ENCODE data around the gene CARD10. TPM values are rescaled to one million over a fixed set of nuclear protein-coding genes. Genes with fewer than 3 reads are reported as not detected.

Gene CARD10
- total RNA-seq, 1 donor from 2014 or later = 9.9 TPM

DNA sequence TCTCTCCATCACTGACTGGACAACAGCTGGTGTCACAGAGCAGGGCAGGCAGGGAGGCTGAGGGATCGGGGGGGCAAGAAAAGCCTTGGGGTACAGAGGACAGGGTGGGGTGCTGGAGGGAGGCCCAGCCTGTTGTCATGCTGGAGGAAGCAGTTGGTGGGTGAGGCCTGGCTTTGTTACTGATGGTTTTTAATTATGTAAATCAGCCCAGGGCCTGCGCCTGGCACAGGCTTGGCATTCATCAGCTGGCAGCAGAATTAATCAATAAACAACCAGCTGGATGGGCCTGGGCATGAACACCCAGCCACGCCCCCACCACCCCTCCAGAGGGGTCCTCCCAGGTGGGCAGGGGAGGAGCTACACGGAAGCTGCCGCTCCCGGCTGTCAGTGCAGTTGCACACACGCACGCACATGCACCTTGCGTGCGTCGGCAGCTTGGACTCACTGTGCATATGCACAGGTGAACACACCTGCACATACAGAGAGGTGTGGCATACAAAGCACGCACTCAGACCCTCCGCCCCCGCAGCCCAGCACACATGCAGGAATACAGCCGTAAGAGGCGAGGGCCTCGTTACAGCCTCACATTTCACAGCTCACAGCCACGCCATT lies 70.6 kb downstream of the CARD10 start:
- H3K9me3 Mint-ChIP-seq = no peaks in the 10 kb centered on the region
- H3K27ac Mint-ChIP-seq = no peak overlapping the region
- TF ChIP-seq, protein P1, sequence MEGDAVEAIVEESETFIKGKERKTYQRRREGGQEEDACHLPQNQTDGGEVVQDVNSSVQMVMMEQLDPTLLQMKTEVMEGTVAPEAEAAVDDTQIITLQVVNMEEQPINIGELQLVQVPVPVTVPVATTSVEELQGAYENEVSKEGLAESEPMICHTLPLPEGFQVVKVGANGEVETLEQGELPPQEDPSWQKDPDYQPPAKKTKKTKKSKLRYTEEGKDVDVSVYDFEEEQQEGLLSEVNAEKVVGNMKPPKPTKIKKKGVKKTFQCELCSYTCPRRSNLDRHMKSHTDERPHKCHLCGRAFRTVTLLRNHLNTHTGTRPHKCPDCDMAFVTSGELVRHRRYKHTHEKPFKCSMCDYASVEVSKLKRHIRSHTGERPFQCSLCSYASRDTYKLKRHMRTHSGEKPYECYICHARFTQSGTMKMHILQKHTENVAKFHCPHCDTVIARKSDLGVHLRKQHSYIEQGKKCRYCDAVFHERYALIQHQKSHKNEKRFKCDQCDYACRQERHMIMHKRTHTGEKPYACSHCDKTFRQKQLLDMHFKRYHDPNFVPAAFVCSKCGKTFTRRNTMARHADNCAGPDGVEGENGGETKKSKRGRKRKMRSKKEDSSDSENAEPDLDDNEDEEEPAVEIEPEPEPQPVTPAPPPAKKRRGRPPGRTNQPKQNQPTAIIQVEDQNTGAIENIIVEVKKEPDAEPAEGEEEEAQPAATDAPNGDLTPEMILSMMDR (conservative IDR thresholded peaks at IDR 0.05) = no peak
- DNase-seq (ENCODE audit: extremely low spot score, unreplicated experiment) = no peak
- H3K36me3 Mint-ChIP-seq = no peaks in the 10 kb centered on the region
- no peak overlapping the region for H3K4me3 Mint-ChIP-seq
- no peaks in the 10 kb centered on the region for H3K4me1 Mint-ChIP-seq (ENCODE audit: unreplicated experiment)
- peaks cover 25% of the 10 kb centered on the region for H3K27me3 Mint-ChIP-seq

DNA sequence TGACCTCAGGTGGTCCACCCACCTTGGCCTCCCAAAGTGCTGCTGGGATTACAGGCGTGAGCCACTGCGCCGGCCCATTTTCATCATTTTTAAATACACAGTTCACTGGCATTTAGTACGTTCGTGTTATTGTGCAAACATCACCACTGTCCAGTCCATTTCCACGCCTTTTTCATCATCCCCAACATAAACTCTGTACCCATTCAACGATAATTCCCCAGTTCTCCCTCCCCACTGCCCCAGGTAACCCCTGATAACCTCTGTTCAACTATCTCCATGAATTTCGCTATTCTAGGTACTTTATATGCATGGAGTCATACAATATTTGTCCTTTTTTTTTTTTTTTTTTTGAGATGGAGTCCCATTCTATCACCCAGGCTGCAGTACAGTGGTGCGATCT lies 73.7 kb downstream of the CARD10 start:
- Mint-ChIP-seq H3K27me3 (peaks cover 49% of the 10 kb centered on the region), H3K4me3 (no peak overlapping the region), H3K27ac (no peak overlapping the region), H3K9me3 (peaks cover 2% of the 10 kb centered on the region), H3K36me3 (no peaks in the 10 kb centered on the region), H3K4me1 (ENCODE audit: unreplicated experiment) (no peaks in the 10 kb centered on the region)
- TF ChIP-seq, protein P1 (conservative IDR thresholded peaks at IDR 0.05) = no peak
- DNase-seq (ENCODE audit: extremely low spot score, unreplicated experiment) = no peak

DNA sequence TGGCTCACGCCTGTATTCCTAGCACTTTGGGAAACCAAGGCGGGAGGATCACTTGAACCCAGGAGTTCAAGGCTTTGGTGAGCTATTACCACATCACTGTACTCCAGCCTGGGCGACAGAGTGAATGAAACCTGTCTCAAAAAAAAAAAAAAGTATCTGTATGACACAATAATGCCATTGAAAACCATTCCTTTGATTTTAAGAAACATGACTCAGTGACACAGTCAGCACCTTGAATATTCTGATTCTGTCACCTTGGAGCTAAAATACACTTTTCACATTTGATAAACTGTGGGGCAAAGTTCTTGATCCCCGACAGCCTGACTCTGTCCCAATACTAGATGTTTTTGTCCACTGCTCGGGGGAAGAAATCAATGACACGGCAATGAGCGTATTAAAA lies 75.2 kb downstream of the CARD10 start:
- H3K27me3 Mint-ChIP-seq = peaks cover 54% of the 10 kb centered on the region
- no peak overlapping the region for H3K27ac Mint-ChIP-seq
- no peak overlapping the region for H3K4me3 Mint-ChIP-seq
- H3K36me3 Mint-ChIP-seq = no peaks in the 10 kb centered on the region
- peaks cover 5% of the 10 kb centered on the region for H3K9me3 Mint-ChIP-seq
- no peak for DNase-seq (ENCODE audit: extremely low spot score, unreplicated experiment)
- TF ChIP-seq, protein P1 (conservative IDR thresholded peaks at IDR 0.05) = no peak
- H3K4me1 Mint-ChIP-seq (ENCODE audit: unreplicated experiment) = no peaks in the 10 kb centered on the region

DNA sequence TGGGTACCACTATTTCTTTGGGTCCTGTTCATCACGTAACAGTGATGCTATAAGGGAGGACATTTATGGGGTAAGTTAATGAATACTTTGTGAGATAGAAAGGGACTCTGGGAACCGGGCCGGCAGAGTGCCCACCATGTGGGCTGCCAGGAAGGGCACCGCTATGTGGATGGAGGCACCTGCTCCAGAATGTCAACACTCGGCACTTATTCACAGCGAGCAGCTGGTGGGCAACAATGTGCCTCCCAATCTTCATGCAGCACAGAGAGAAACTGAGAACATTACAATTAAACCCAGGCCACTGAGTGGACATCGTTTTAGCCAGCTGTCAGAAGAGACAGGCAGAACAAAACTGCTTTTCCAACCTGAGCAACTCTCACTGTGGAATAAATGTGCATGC lies 76.1 kb downstream of the CARD10 start:
- Mint-ChIP-seq H3K36me3 (no peaks in the 10 kb centered on the region), H3K4me3 (no peak overlapping the region), H3K9me3 (peaks cover 5% of the 10 kb centered on the region), H3K4me1 (ENCODE audit: unreplicated experiment) (no peaks in the 10 kb centered on the region), H3K27ac (no peak overlapping the region), H3K27me3 (peaks cover 56% of the 10 kb centered on the region)
- no peak for DNase-seq (ENCODE audit: extremely low spot score, unreplicated experiment)
- TF ChIP-seq, protein P1 (conservative IDR thresholded peaks at IDR 0.05) = no peak

DNA sequence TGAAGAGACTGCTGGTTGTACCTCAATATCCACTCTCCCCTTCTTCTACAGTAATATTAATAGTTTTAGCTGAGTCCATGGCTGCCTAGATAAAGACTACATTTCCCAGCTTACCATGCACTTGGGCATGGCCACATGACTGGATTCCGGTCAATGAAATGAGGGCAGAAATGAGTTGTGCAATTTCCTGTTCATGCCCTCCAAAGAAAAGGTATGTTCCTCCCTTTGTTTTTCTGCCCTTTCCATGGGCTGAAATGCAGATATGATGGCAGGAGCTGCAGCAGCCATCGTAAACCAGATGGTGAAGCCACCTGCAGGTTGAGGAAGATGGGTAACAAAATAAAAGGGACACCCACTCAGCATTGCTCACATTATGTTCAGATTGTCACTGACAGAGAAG lies 76.7 kb downstream of the CARD10 start:
- Mint-ChIP-seq H3K27me3 (peaks cover 53% of the 10 kb centered on the region), H3K4me3 (no peak overlapping the region), H3K4me1 (ENCODE audit: unreplicated experiment) (no peaks in the 10 kb centered on the region), H3K9me3 (peaks cover 5% of the 10 kb centered on the region), H3K36me3 (no peaks in the 10 kb centered on the region), H3K27ac (no peak overlapping the region)
- DNase-seq (ENCODE audit: extremely low spot score, unreplicated experiment) = no peak
- TF ChIP-seq, protein P1 (conservative IDR thresholded peaks at IDR 0.05) = no peak

DNA sequence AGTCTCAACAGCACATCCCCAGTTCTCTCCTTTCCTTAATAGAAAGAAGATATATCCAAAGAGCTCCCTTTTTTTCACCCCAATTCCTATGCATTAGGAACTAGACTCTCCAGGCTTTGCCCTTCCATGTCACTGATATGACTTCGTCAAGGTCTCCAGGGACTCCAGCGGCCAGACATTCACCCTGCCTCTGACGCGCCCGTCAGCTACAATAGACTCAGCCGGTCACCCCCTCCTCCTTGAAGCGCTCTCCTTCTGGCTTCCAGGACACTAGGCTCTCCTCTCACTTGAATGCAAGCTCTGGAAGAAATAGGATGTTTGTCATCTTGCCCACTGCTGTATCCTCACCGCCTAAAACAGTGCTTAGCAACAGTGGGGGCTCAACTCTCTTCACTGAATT lies 77.1 kb downstream of the CARD10 start:
- peaks cover 54% of the 10 kb centered on the region for H3K27me3 Mint-ChIP-seq
- no peak overlapping the region for H3K27ac Mint-ChIP-seq
- DNase-seq (ENCODE audit: extremely low spot score, unreplicated experiment) = no peak
- H3K4me1 Mint-ChIP-seq (ENCODE audit: unreplicated experiment) = no peaks in the 10 kb centered on the region
- TF ChIP-seq, protein P1 (conservative IDR thresholded peaks at IDR 0.05) = no peak
- peaks cover 5% of the 10 kb centered on the region for H3K9me3 Mint-ChIP-seq
- no peaks in the 10 kb centered on the region for H3K36me3 Mint-ChIP-seq
- H3K4me3 Mint-ChIP-seq = no peak overlapping the region

All from type B pancreatic cell (in vitro differentiated cells).